HEK293T (cell line): ENCODE results near the gene ARHGAP26.

Source experiments
- ARNT ChIP-seq: fragments of 450-650 bp; IDR thresholded peaks from 2 replicates; pipeline ENCODE4 v1.6.1; 2017; ENCODE audit warnings: mild to moderate bottlenecking
- BHLHE40 ChIP-seq: fragments of 450-650 bp; IDR thresholded peaks from 2 replicates; pipeline ENCODE4 v1.6.1; 2016; ENCODE audit warnings: mild to moderate bottlenecking, moderate library complexity, borderline replicate concordance
- FOXK2 ChIP-seq: fragments of 450-650 bp; IDR thresholded peaks from 2 replicates; pipeline ENCODE4 v1.6.1; 2016; ENCODE audit warnings: mild to moderate bottlenecking
- FOXM1 ChIP-seq: fragments of 450-650 bp; IDR thresholded peaks from 2 replicates; pipeline ENCODE4 v1.6.1; 2017; ENCODE audit warnings: mild to moderate bottlenecking, borderline replicate concordance
- ZNF384 ChIP-seq: fragments of 450-650 bp; IDR thresholded peaks from 2 replicates; pipeline ENCODE4 v1.6.1; 2016
- TF ChIP-seq, protein P1 (sequence below): fragments of 450-650 bp; IDR thresholded peaks from 2 replicates; pipeline ENCODE4 v1.6.1; 2016

DNA sequence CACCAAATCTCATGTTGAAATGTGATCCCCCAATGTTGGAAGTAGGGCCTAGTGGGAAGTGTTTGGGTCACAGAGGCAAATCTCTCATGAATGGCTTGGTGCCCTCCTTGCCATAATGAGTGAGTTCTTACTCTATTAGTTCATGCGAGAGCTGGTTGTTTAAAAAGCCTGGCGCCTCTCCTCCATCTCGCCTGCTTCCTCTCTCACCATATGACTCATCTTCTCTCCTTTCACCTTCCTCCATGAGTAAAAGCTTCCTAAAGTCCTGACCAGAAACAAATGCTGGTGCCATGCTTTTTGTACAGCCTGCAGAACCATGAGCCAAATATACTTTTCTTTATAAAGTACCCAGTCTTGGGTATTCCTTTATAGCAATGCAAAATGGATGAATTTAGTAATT, 20.9 kb upstream of the ARHGAP26 start:
- TF ChIP-seq, protein P1, sequence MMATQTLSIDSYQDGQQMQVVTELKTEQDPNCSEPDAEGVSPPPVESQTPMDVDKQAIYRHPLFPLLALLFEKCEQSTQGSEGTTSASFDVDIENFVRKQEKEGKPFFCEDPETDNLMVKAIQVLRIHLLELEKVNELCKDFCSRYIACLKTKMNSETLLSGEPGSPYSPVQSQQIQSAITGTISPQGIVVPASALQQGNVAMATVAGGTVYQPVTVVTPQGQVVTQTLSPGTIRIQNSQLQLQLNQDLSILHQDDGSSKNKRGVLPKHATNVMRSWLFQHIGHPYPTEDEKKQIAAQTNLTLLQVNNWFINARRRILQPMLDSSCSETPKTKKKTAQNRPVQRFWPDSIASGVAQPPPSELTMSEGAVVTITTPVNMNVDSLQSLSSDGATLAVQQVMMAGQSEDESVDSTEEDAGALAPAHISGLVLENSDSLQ = no peak
- TF ChIP-seq FOXM1 = no peak
- TF ChIP-seq ZNF384 = no peak
- TF ChIP-seq BHLHE40 = no peak
- no peak for TF ChIP-seq ARNT
- TF ChIP-seq FOXK2 = no peak
